Sigmoid colon (tissue), 4 donors: ENCODE measurements around the gene POU2F3.

ENCODE experiments used
- CTCF ChIP-seq, 4 experiments: fragments of 450-650 bp in 3 of 4; fragments of 200-600 bp in 1 of 4; IDR thresholded peaks; one replicate each; pipeline ENCODE4 v1.5.1; 2016 to 2019; ENCODE audit warnings: antibody characterized with exemption in 4 of 4, mild to moderate bottlenecking in 3 of 4, moderate library complexity in 2 of 4
- EP300 ChIP-seq, 4 donors: sonication (generic); formaldehyde crosslinking; IDR thresholded peaks; one replicate each; pipeline ENCODE4 v1.6.1; 2017; ENCODE audit warnings: antibody characterized with exemption in 4 of 4
- POLR2A ChIP-seq, 2 donors: fragments of 450-650 bp; IDR thresholded peaks; one replicate each; pipeline ENCODE4 v1.6.1; 2016; ENCODE audit warnings: antibody characterized with exemption in 2 of 2, mild to moderate bottlenecking in 2 of 2, moderate library complexity in 2 of 2
- POLR2AphosphoS5 ChIP-seq, 4 donors: sonication (generic); formaldehyde crosslinking; IDR thresholded peaks; one replicate each; pipeline ENCODE4 v1.6.1; 2017; ENCODE audit warnings: antibody characterized with exemption in 4 of 4

GRCh38 chr11:120231963-120232362 is 8.0 kb upstream of the POU2F3 start:
- TF ChIP-seq CTCF (IDR thresholded peaks at IDR 0.05): no peak
- TF ChIP-seq POLR2A (IDR thresholded peaks at IDR 0.05): no peak
- no peak for TF ChIP-seq POLR2AphosphoS5 (IDR thresholded peaks at IDR 0.05)
- TF ChIP-seq EP300 (IDR thresholded peaks at IDR 0.05): no peak
